H9 (cell line): ENCODE data around the gene RANGRF. TPM values are rescaled to one million over a fixed set of nuclear protein-coding genes. Genes with fewer than 3 reads are reported as not detected.
A peak's percentile ranks its signal among the peaks of the same experiment; 100 is the strongest.

Experiments used
- DNase-seq: peaks from one replicate; pipeline ENCODE4 v3.0.0-alpha.2; 2017
- H2AFZ ChIP-seq: one replicate; pipeline ENCODE4 v1.6.1; 2013; ENCODE audit warnings: mild to moderate bottlenecking, low read length, control low read depth, moderate library complexity
- H2AK5ac ChIP-seq: 2 replicates; pipeline ENCODE4 v1.6.1; 2013; ENCODE audit warnings: low read length, control low read depth, mixed read lengths; ENCODE audit not compliant: insufficient read length
- H2BK120ac ChIP-seq: one replicate; pipeline ENCODE4 v1.6.1; 2013; ENCODE audit warnings: low read depth, mild to moderate bottlenecking, low read length, control low read depth, inconsistent platforms; ENCODE audit not compliant: poor library complexity, severe bottlenecking
- H2BK12ac ChIP-seq: 2 replicates; pipeline ENCODE4 v1.6.1; 2013; ENCODE audit warnings: low read length, control low read depth, mixed read lengths, low read depth; ENCODE audit not compliant: insufficient read length
- H2BK15ac ChIP-seq: 2 replicates; pipeline ENCODE4 v1.6.1; 2013; ENCODE audit warnings: low read depth, low read length, control low read depth
- H2BK20ac ChIP-seq: one replicate; pipeline ENCODE4 v1.6.1; 2013; ENCODE audit warnings: low read depth, mild to moderate bottlenecking, low read length, control low read depth, inconsistent platforms; ENCODE audit not compliant: poor library complexity, severe bottlenecking
- H2BK5ac ChIP-seq: 2 replicates; pipeline ENCODE4 v1.6.1; 2013; ENCODE audit warnings: low read length, control low read depth, mixed read lengths; ENCODE audit not compliant: insufficient read length
- H3K14ac ChIP-seq: 2 replicates; pipeline ENCODE4 v1.6.1; 2013; ENCODE audit warnings: low read length, control low read depth; ENCODE audit not compliant: insufficient read depth
- H3K18ac ChIP-seq: 2 replicates; pipeline ENCODE4 v1.6.1; 2013; ENCODE audit warnings: low read depth, mild to moderate bottlenecking, mixed read lengths, low read length, control low read depth; ENCODE audit not compliant: insufficient read length
- H3K23ac ChIP-seq: 2 replicates; pipeline ENCODE4 v1.6.1; 2013; ENCODE audit warnings: low read length, control low read depth, mixed read lengths, low read depth; ENCODE audit not compliant: insufficient read length
- H3K23me2 ChIP-seq: 2 replicates; pipeline ENCODE4 v1.6.1; 2013; ENCODE audit warnings: low read depth, mild to moderate bottlenecking, mixed read lengths, low read length, control low read depth; ENCODE audit not compliant: insufficient read length, poor library complexity, severe bottlenecking
- H3K27ac ChIP-seq: 2 replicates; pipeline ENCODE4 v1.5.1; 2013; ENCODE audit warnings: low read length, control low read depth, mixed read lengths, low read depth; ENCODE audit not compliant: insufficient read length
- H3K27me3 ChIP-seq: 2 replicates; pipeline ENCODE4 v1.6.1; 2013; ENCODE audit warnings: low read length, control low read depth, inconsistent platforms; ENCODE audit not compliant: insufficient read depth
- H3K4ac ChIP-seq: 2 replicates; pipeline ENCODE4 v1.6.1; 2013; ENCODE audit warnings: low read depth, mild to moderate bottlenecking, control low read depth, inconsistent platforms, low read length, moderate library complexity
- H3K4me1 ChIP-seq: 2 replicates; pipeline ENCODE4 v1.6.1; 2013; ENCODE audit warnings: low read length, control low read depth, inconsistent platforms; ENCODE audit not compliant: insufficient read depth
- H3K4me2 ChIP-seq: 2 replicates; pipeline ENCODE4 v1.6.1; 2013; ENCODE audit warnings: low read length, control low read depth, mixed read lengths; ENCODE audit not compliant: insufficient read length, insufficient read depth
- H3K56ac ChIP-seq: 2 replicates; pipeline ENCODE4 v1.6.1; 2013; ENCODE audit warnings: low read depth, mild to moderate bottlenecking, mixed read lengths, low read length, control low read depth; ENCODE audit not compliant: insufficient read length
- H3K79me1 ChIP-seq: 2 replicates; pipeline ENCODE4 v1.6.1; 2013; ENCODE audit warnings: low read depth, mild to moderate bottlenecking, moderate library complexity, low read length, control low read depth, inconsistent platforms; ENCODE audit not compliant: insufficient read depth, poor library complexity, severe bottlenecking
- H3K79me2 ChIP-seq: 2 replicates; pipeline ENCODE4 v1.6.1; 2013; ENCODE audit warnings: low read length, control low read depth, inconsistent platforms; ENCODE audit not compliant: insufficient read depth
- H3K9ac ChIP-seq: 2 replicates; pipeline ENCODE4 v1.6.1; 2013; ENCODE audit warnings: low read length, control low read depth, mixed read lengths; ENCODE audit not compliant: insufficient read length; ENCODE audit errors: extremely low read depth
- H3K9me3 ChIP-seq: one replicate; pipeline ENCODE4 v1.6.1; 2013; ENCODE audit warnings: low read depth, low read length, inconsistent platforms; ENCODE audit not compliant: control insufficient read depth
- H3T11ph ChIP-seq: one replicate; pipeline ENCODE4 v1.6.1; 2013; ENCODE audit warnings: mild to moderate bottlenecking, low read length, control low read depth, inconsistent platforms
- H4K20me1 ChIP-seq: one replicate; pipeline ENCODE4 v1.6.1; 2013; ENCODE audit not compliant: control insufficient read depth, insufficient read length, insufficient read depth
- H4K5ac ChIP-seq: 2 replicates; pipeline ENCODE4 v1.6.1; 2013; ENCODE audit warnings: low read depth, mild to moderate bottlenecking, mixed read lengths, low read length, control low read depth; ENCODE audit not compliant: insufficient read length
- H4K8ac ChIP-seq: replicated peaks from 2 replicates; pipeline ENCODE4 v1.6.1; 2013; ENCODE audit warnings: low read length, control low read depth, mixed read lengths, low read depth; ENCODE audit not compliant: insufficient read length
- H4K91ac ChIP-seq: 2 replicates; pipeline ENCODE4 v1.6.1; 2013; ENCODE audit warnings: low read depth, mild to moderate bottlenecking, moderate library complexity, mixed read lengths, low read length, control low read depth; ENCODE audit not compliant: insufficient read length
- H3K27ac Mint-ChIP-seq, 3 experiments: 2 replicates in 2 of 3; 3 replicates in 1 of 3; pipeline ENCODE4 v1.8.0; 2020 to 2021; ENCODE audit warnings: mixed read lengths in 3 of 3, mild to moderate bottlenecking in 1 of 3, moderate library complexity in 1 of 3
- H3K27me3 Mint-ChIP-seq: 2 replicates; pipeline ENCODE4 v1.8.0; 2021; ENCODE audit warnings: low read depth, mild to moderate bottlenecking, moderate library complexity, mixed read lengths
- H3K36me3 Mint-ChIP-seq, 3 experiments: 2 replicates in 2 of 3; 3 replicates in 1 of 3; pipeline ENCODE4 v1.8.0; 2020 to 2021; ENCODE audit warnings: low read depth in 3 of 3, mixed read lengths in 3 of 3; ENCODE audit not compliant: insufficient read depth in 1 of 3
- H3K4me1 Mint-ChIP-seq, 2 experiments: 2 replicates each; pipeline ENCODE4 v1.8.0; 2020; ENCODE audit warnings: mixed read lengths in 2 of 2
- H3K4me3 Mint-ChIP-seq, 2 experiments: 2 replicates in 1 of 2; 3 replicates in 1 of 2; pipeline ENCODE4 v1.8.0; 2020 to 2021; ENCODE audit warnings: mild to moderate bottlenecking in 2 of 2, mixed read lengths in 2 of 2, moderate library complexity in 1 of 2
- H3K9me3 Mint-ChIP-seq, 2 experiments: 2 replicates in 1 of 2; 3 replicates in 1 of 2; pipeline ENCODE4 v1.8.0; 2020; ENCODE audit warnings: mild to moderate bottlenecking in 2 of 2, mixed read lengths in 2 of 2, moderate library complexity in 1 of 2
- WGBS: extraction: QIAGEN DNeasy Blood & Tissue Kit; methylation state at CpG from one replicate; pipeline ENCODE4 v1.1.7; 2013; ENCODE audit warnings: missing lambda C conversion rate, low lambda C conversion rate, mixed read lengths; ENCODE audit not compliant: insufficient read length; ENCODE audit errors: extremely low coverage; 5-methylcytosine and 5-hydroxymethylcytosine counted together
- total RNA-seq: library from RNA; stranded (reverse); gene quantifications from 2 replicates; pipeline ENCODE4 v1.2.1, GENCODE V29; 2021
- TF ChIP-seq, protein P1 (sequence below): fragments of 200-600 bp; sonication (generic); conservative IDR thresholded peaks from 3 replicates; pipeline ENCODE4 v1.8.0; 2021; ENCODE audit warnings: antibody characterized with exemption, mild to moderate bottlenecking

Gene RANGRF
- total RNA-seq, 1 experiment from 2014 or later = 36.9 TPM

DNA sequence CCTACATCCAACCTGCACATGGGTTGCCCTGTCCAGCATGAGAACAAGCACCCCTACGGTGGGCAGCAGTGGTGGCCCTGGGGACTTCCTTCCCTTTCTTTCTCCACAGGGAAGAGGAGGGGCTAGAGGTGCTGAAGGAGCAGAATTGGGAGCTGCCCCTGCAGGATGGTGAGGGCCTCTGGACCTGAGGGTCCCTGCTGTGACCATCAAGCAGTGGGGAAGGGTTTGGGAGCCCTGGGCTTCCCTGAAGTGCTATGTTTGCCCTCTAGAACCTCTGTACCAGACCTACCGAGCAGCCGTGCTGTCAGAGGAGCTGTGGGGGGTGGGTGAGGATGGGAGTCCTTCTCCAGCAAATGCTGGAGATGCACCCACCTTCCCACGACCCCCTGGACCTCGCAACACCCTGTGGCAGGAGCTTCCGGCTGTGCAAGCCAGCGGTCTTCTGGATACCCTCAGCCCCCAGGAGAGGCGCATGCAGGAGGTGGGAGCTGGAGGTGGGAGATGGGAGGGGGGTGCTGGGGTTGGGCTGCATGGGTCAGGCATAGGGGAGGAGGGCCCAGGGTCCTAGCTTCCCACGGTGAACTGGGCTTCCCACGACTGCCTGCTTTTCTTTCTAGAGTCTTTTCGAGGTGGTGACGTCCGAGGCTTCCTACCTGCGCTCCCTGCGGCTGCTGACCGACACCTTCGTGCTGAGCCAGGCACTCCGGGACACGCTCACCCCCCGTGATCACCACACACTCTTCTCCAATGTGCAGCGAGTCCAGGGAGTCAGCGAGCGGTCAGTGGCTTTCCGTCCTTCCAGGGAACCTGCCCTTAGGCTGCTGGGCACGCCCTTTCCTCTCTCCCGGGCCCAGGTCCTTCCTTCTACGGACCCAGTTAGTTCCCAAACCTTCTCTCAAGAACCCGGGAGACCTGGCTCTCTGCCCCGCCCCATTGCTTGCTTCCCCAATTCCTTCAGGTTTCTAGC lies 26.6 kb downstream of the RANGRF start:
- H4K5ac ChIP-seq = no peak overlapping the region
- H3K56ac ChIP-seq = no peak overlapping the region
- no peak overlapping the region for H2BK15ac ChIP-seq
- Mint-ChIP-seq H3K36me3 (no peaks in the 10 kb centered on the region; a peak in 1 of 7 replicates), H3K9me3 (no peaks in the 10 kb centered on the region; a peak in 2 of 5 replicates), H3K27me3 (peaks cover 50% of the 10 kb centered on the region), H3K4me3 (peak overlapping the region; percentile 73 to 86), H3K4me1 (peaks cover 26 to 40% of the 10 kb centered on the region in 2 experiments), H3K27ac (no peak overlapping the region)
- no peak overlapping the region for H2BK12ac ChIP-seq
- no peak overlapping the region for H2BK120ac ChIP-seq
- TF ChIP-seq, protein P1, sequence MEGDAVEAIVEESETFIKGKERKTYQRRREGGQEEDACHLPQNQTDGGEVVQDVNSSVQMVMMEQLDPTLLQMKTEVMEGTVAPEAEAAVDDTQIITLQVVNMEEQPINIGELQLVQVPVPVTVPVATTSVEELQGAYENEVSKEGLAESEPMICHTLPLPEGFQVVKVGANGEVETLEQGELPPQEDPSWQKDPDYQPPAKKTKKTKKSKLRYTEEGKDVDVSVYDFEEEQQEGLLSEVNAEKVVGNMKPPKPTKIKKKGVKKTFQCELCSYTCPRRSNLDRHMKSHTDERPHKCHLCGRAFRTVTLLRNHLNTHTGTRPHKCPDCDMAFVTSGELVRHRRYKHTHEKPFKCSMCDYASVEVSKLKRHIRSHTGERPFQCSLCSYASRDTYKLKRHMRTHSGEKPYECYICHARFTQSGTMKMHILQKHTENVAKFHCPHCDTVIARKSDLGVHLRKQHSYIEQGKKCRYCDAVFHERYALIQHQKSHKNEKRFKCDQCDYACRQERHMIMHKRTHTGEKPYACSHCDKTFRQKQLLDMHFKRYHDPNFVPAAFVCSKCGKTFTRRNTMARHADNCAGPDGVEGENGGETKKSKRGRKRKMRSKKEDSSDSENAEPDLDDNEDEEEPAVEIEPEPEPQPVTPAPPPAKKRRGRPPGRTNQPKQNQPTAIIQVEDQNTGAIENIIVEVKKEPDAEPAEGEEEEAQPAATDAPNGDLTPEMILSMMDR = no peak
- H3K9ac ChIP-seq = peak overlapping the region; percentile 42
- H2AFZ ChIP-seq = peak overlapping the region; percentile 69
- no peak overlapping the region for H2BK20ac ChIP-seq
- no peak overlapping the region for H4K8ac ChIP-seq
- no peaks in the 10 kb centered on the region for H3K79me2 ChIP-seq
- no peak overlapping the region for H2AK5ac ChIP-seq
- H3K27ac ChIP-seq = no peak overlapping the region
- H4K20me1 ChIP-seq = no peaks in the 10 kb centered on the region
- no peak overlapping the region for H3K4ac ChIP-seq
- no peaks in the 10 kb centered on the region for H3K79me1 ChIP-seq
- WGBS = no CpG with 5 or more reads among the region's 29 CpGs
- H2BK5ac ChIP-seq = no peak overlapping the region
- H3K27me3 ChIP-seq = no peaks in the 10 kb centered on the region; the same call in 1 of the 2 replicates
- no peak overlapping the region for H4K91ac ChIP-seq
- no peaks in the 10 kb centered on the region for H3K9me3 ChIP-seq
- H3K4me1 ChIP-seq = no peaks in the 10 kb centered on the region
- DNase-seq = no peak
- H3K18ac ChIP-seq = no peak overlapping the region
- peaks cover 14% of the 10 kb centered on the region for H3K23me2 ChIP-seq
- H3K4me2 ChIP-seq = peak overlapping the region; percentile 82
- no peak overlapping the region for H3K23ac ChIP-seq
- H3K14ac ChIP-seq = no peak overlapping the region; the same call in 1 of the 2 replicates
- no peak overlapping the region for H3T11ph ChIP-seq
